ENCODE measurements around the gene TMEM42. TPM values are rescaled to one million over a fixed set of nuclear protein-coding genes. Genes with fewer than 3 reads are reported as not detected.

Gene TMEM42
- total and polyA plus RNA-seq, 4 donors, result 12.0 to 24.6 (median 13.5) TPM

GRCh38 chr3:44825264-44825925, 36.3 kb upstream of the TMEM42 start:
- ATAC-seq (ENCODE audit: insufficient read depth, low FRiP score) (no peak), DNase-seq (no peak)
- Histone ChIP-seq H3K4me1 (ENCODE audit: control insufficient read depth in 5 of 5, insufficient read depth in 5 of 5, low read length in 5 of 5) (no peaks in the 10 kb centered on the region), H3K4me3 (no peak overlapping the region), H3K9me3 (ENCODE audit: control insufficient read depth in 4 of 4, insufficient read depth in 3 of 4, low read length in 3 of 4) (no peaks in the 10 kb centered on the region), H3K9ac (ENCODE audit: insufficient read depth in 1 of 2, low read length in 2 of 2) (no peak overlapping the region), H3K27me3 (ENCODE audit: control insufficient read depth in 3 of 3, insufficient read depth in 3 of 3, low read length in 2 of 3) (no peaks in the 10 kb centered on the region), H3K27ac (ENCODE audit: low read depth in 1 of 2, low read length in 1 of 2) (no peak overlapping the region), H3K36me3 (ENCODE audit: control insufficient read depth in 4 of 4, insufficient read depth in 4 of 4, low read length in 4 of 4) (peaks cover 0 to 9% (median 0%) of the 10 kb centered on the region in 4 donors)
- WGBS, 2 donors, result 90 to 96% methylated on average over 2 of the region's 2 CpGs
- TF ChIP-seq, protein P1, sequence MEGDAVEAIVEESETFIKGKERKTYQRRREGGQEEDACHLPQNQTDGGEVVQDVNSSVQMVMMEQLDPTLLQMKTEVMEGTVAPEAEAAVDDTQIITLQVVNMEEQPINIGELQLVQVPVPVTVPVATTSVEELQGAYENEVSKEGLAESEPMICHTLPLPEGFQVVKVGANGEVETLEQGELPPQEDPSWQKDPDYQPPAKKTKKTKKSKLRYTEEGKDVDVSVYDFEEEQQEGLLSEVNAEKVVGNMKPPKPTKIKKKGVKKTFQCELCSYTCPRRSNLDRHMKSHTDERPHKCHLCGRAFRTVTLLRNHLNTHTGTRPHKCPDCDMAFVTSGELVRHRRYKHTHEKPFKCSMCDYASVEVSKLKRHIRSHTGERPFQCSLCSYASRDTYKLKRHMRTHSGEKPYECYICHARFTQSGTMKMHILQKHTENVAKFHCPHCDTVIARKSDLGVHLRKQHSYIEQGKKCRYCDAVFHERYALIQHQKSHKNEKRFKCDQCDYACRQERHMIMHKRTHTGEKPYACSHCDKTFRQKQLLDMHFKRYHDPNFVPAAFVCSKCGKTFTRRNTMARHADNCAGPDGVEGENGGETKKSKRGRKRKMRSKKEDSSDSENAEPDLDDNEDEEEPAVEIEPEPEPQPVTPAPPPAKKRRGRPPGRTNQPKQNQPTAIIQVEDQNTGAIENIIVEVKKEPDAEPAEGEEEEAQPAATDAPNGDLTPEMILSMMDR (IDR thresholded peaks at IDR 0.05; ENCODE audit: control extremely low read depth, extremely low read depth), result no peak

DNA sequence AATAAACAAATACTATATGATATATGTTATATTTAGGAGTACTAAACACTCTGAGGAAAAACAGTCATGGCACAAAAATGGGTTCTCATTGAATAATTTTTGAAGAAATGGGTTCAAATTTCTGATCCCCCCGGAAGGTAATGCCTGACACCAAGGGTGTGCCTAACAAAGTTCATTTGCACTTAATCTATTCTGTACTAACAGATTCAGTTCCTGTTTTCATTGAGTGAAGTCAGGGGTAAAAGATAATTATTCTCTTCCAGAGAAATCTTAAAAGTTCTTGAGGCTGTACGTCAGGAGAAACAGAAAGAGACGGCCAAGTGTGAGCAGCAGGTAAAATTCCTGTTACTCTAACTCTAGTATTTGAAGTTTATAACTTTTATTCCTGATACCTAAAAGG, 34.5 kb upstream of the TMEM42 start:
- H3K9me3 ChIP-seq (ENCODE audit: control insufficient read depth in 4 of 4, insufficient read depth in 3 of 4, low read length in 3 of 4), result no peaks in the 10 kb centered on the region
- no peak for ATAC-seq (ENCODE audit: insufficient read depth, low FRiP score)
- DNase-seq, result no peak
- TF ChIP-seq, protein P1 (IDR thresholded peaks at IDR 0.05; ENCODE audit: control extremely low read depth, extremely low read depth), result no peak
- no peak overlapping the region for H3K27ac ChIP-seq (ENCODE audit: low read depth in 1 of 2, low read length in 1 of 2)
- WGBS, 2 donors, result 92 to 95% methylated on average over 3 of the region's 3 CpGs
- H3K4me1 ChIP-seq (ENCODE audit: control insufficient read depth in 5 of 5, insufficient read depth in 5 of 5, low read length in 5 of 5), result no peaks in the 10 kb centered on the region
- H3K27me3 ChIP-seq (ENCODE audit: control insufficient read depth in 3 of 3, insufficient read depth in 3 of 3, low read length in 2 of 3), result no peaks in the 10 kb centered on the region
- H3K9ac ChIP-seq (ENCODE audit: insufficient read depth in 1 of 2, low read length in 2 of 2), result no peak overlapping the region
- H3K4me3 ChIP-seq, result no peak overlapping the region
- peaks cover 0 to 11% (median 0%) of the 10 kb centered on the region in 4 donors for H3K36me3 ChIP-seq (ENCODE audit: control insufficient read depth in 4 of 4, insufficient read depth in 4 of 4, low read length in 4 of 4)

DNA sequence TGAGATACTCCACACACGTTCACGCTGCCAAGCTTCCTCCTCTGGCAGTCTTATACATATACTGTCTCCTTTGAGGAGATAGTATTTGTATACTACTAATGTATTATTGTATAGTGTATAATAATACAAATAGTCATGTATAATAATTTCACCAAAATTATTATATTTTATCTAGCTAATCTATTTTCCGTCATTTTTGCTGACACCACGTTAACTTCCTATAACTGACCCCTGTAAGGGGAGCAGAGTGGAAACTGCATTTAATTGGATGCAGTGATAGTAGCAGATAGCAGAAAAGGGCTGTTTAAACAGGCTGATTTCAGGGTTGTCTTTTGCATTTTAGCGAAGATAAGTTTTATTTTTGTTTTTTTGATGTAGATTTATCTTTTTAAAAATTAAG, 30.5 kb upstream of the TMEM42 start:
- ATAC-seq (ENCODE audit: insufficient read depth, low FRiP score) (no peak), DNase-seq (no peak)
- Histone ChIP-seq H3K36me3 (ENCODE audit: control insufficient read depth in 4 of 4, insufficient read depth in 4 of 4, low read length in 4 of 4) (peaks cover 0 to 11% (median 0%) of the 10 kb centered on the region in 4 donors), H3K4me3 (no peak overlapping the region), H3K4me1 (ENCODE audit: control insufficient read depth in 5 of 5, insufficient read depth in 5 of 5, low read length in 5 of 5) (no peaks in the 10 kb centered on the region), H3K27me3 (ENCODE audit: control insufficient read depth in 3 of 3, insufficient read depth in 3 of 3, low read length in 2 of 3) (no peaks in the 10 kb centered on the region), H3K9ac (ENCODE audit: insufficient read depth in 1 of 2, low read length in 2 of 2) (no peak overlapping the region), H3K27ac (ENCODE audit: low read depth in 1 of 2, low read length in 1 of 2) (no peak overlapping the region), H3K9me3 (ENCODE audit: control insufficient read depth in 4 of 4, insufficient read depth in 3 of 4, low read length in 3 of 4) (peaks cover 0 to 2% (median 0%) of the 10 kb centered on the region in 4 donors)
- TF ChIP-seq, protein P1 (IDR thresholded peaks at IDR 0.05; ENCODE audit: control extremely low read depth, extremely low read depth), result no peak
- 92 to 95% methylated on average over 5 of the region's 5 CpGs for WGBS, 2 donors
